WTC11 (cell line): Measurements from ENCODE around the gene ZNF799.

Experiments used
- CREB1 ChIP-seq: sonication (generic); formaldehyde crosslinking; IDR thresholded peaks from 2 replicates; pipeline ENCODE4 v1.8.0; 2023; ENCODE audit warnings: mild to moderate bottlenecking, missing genetic modification reagents
- ESRRA ChIP-seq: sonication (generic); formaldehyde crosslinking; IDR thresholded peaks from 2 replicates; pipeline ENCODE4 v1.8.1; 2022; ENCODE audit warnings: mild to moderate bottlenecking, missing genetic modification reagents, borderline replicate concordance
- FOXP1 ChIP-seq: sonication (generic); formaldehyde crosslinking; IDR thresholded peaks from 2 replicates; pipeline ENCODE4 v1.8.0; 2022; ENCODE audit warnings: missing genetic modification reagents, mild to moderate bottlenecking, moderate library complexity, borderline replicate concordance
- MYBL2 ChIP-seq: sonication (generic); formaldehyde crosslinking; IDR thresholded peaks from 2 replicates; pipeline ENCODE4 v1.8.1; 2023; ENCODE audit warnings: mild to moderate bottlenecking, moderate library complexity, missing genetic modification reagents
- OVOL2 ChIP-seq: fragments of 250-450 bp; sonication (Bioruptor Pico); IDR thresholded peaks from 2 replicates; pipeline ENCODE4 v1.9.0; 2021; ENCODE audit warnings: mild to moderate bottlenecking, borderline replicate concordance
- PRRX2 ChIP-seq: fragments of 250-450 bp; sonication (Bioruptor Pico); IDR thresholded peaks from 2 replicates; pipeline ENCODE4 v1.8.0; 2021; ENCODE audit warnings: mild to moderate bottlenecking
- RORB ChIP-seq: fragments of 250-450 bp; sonication (Bioruptor Pico); IDR thresholded peaks from 2 replicates; pipeline ENCODE4 v1.9.0; 2021; ENCODE audit warnings: mild to moderate bottlenecking
- ZBTB21 ChIP-seq: sonication (generic); formaldehyde crosslinking; IDR thresholded peaks from 2 replicates; pipeline ENCODE4 v1.8.1; 2023; ENCODE audit warnings: mild to moderate bottlenecking, missing genetic modification reagents, borderline replicate concordance
- TF ChIP-seq, protein P1 (sequence below): fragments of 200-600 bp; IDR thresholded peaks from 2 replicates; pipeline ENCODE4 v1.8.0; 2022; ENCODE audit warnings: antibody characterized with exemption
- TF ChIP-seq, protein P2 (sequence below): sonication (generic); formaldehyde crosslinking; IDR thresholded peaks from 2 replicates; pipeline ENCODE4 v1.8.0; 2022; ENCODE audit warnings: mild to moderate bottlenecking, missing genetic modification reagents
- TF ChIP-seq, protein P3 (sequence below): sonication (generic); formaldehyde crosslinking; IDR thresholded peaks from 2 replicates; pipeline ENCODE4 v1.8.0; 2022; ENCODE audit warnings: mild to moderate bottlenecking, missing genetic modification reagents
- TF ChIP-seq, protein P4 (sequence below): sonication (generic); formaldehyde crosslinking; IDR thresholded peaks from 2 replicates; pipeline ENCODE4 v1.8.1; 2023; ENCODE audit warnings: mild to moderate bottlenecking, missing genetic modification reagents, moderate library complexity
- TF ChIP-seq, protein P5 (sequence below): sonication (generic); formaldehyde crosslinking; IDR thresholded peaks from 2 replicates; pipeline ENCODE4 v1.8.1; 2022; ENCODE audit warnings: low read depth, missing genetic modification reagents, borderline replicate concordance

DNA sequence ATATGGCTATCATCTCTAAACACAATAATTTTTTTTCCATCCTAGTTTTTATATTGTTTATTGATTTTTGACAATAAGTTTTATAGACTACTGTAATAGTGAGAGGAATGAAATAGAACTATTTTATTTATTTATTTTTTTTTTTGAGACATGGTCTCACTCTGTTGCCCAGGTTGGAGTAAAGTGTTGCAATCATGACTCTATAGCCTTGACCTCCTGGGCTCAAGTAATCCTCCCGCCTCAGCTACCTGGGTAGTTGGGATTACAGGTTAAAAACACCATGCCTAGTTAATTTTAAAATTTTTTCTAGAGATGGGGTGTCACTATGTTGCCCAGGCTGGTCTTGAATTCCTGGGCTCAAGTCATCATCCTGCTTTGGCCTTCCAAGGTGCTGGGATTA is 27.0 kb downstream of the ZNF799 start:
- TF ChIP-seq, protein P1, sequence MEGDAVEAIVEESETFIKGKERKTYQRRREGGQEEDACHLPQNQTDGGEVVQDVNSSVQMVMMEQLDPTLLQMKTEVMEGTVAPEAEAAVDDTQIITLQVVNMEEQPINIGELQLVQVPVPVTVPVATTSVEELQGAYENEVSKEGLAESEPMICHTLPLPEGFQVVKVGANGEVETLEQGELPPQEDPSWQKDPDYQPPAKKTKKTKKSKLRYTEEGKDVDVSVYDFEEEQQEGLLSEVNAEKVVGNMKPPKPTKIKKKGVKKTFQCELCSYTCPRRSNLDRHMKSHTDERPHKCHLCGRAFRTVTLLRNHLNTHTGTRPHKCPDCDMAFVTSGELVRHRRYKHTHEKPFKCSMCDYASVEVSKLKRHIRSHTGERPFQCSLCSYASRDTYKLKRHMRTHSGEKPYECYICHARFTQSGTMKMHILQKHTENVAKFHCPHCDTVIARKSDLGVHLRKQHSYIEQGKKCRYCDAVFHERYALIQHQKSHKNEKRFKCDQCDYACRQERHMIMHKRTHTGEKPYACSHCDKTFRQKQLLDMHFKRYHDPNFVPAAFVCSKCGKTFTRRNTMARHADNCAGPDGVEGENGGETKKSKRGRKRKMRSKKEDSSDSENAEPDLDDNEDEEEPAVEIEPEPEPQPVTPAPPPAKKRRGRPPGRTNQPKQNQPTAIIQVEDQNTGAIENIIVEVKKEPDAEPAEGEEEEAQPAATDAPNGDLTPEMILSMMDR = no peak
- TF ChIP-seq CREB1 (CRISPR knock-in tag) (no peak), ZBTB21 (no peak), RORB (CRISPR knock-in tag) (no peak), FOXP1 (CRISPR knock-in tag) (no peak), MYBL2 (no peak), OVOL2 (CRISPR knock-in tag) (no peak), ESRRA (no peak), PRRX2 (CRISPR knock-in tag) (no peak)
- TF ChIP-seq, protein P2, sequence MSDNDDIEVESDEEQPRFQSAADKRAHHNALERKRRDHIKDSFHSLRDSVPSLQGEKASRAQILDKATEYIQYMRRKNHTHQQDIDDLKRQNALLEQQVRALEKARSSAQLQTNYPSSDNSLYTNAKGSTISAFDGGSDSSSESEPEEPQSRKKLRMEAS (CRISPR knock-in tag) = no peak
- TF ChIP-seq, protein P3, sequence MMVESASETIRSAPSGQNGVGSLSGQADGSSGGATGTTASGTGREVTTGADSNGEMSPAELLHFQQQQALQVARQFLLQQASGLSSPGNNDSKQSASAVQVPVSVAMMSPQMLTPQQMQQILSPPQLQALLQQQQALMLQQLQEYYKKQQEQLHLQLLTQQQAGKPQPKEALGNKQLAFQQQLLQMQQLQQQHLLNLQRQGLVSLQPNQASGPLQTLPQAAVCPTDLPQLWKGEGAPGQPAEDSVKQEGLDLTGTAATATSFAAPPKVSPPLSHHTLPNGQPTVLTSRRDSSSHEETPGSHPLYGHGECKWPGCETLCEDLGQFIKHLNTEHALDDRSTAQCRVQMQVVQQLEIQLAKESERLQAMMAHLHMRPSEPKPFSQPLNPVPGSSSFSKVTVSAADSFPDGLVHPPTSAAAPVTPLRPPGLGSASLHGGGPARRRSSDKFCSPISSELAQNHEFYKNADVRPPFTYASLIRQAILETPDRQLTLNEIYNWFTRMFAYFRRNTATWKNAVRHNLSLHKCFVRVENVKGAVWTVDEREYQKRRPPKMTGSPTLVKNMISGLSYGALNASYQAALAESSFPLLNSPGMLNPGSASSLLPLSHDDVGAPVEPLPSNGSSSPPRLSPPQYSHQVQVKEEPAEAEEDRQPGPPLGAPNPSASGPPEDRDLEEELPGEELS (CRISPR knock-in tag) = no peak
- TF ChIP-seq, protein P4, sequence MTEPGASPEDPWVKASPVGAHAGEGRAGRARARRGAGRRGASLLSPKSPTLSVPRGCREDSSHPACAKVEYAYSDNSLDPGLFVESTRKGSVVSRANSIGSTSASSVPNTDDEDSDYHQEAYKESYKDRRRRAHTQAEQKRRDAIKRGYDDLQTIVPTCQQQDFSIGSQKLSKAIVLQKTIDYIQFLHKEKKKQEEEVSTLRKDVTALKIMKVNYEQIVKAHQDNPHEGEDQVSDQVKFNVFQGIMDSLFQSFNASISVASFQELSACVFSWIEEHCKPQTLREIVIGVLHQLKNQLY (CRISPR knock-in tag) = no peak
- TF ChIP-seq, protein P5, sequence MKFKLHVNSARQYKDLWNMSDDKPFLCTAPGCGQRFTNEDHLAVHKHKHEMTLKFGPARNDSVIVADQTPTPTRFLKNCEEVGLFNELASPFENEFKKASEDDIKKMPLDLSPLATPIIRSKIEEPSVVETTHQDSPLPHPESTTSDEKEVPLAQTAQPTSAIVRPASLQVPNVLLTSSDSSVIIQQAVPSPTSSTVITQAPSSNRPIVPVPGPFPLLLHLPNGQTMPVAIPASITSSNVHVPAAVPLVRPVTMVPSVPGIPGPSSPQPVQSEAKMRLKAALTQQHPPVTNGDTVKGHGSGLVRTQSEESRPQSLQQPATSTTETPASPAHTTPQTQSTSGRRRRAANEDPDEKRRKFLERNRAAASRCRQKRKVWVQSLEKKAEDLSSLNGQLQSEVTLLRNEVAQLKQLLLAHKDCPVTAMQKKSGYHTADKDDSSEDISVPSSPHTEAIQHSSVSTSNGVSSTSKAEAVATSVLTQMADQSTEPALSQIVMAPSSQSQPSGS (CRISPR knock-in tag) = no peak
